HCT116 (cell line): ENCODE data around the gene ABCC10.

ENCODE experiments used
- CTCF ChIP-seq, 3 experiments: fragments of 200-600 bp in 1 of 3; sonication (generic) in 1 of 3; IDR thresholded peaks in 2 of 3; conservative IDR thresholded peaks in 1 of 3; 2 replicates each; pipeline ENCODE4 v1.5.1; 2012 to 2017; ENCODE audit warnings: low read depth in 2 of 3, low read length in 2 of 3, antibody characterized with exemption in 1 of 3, borderline replicate concordance in 1 of 3, control low read depth in 1 of 3, mild to moderate bottlenecking in 1 of 3, mixed read lengths in 1 of 3, mixed run types in 1 of 3, moderate library complexity in 1 of 3; ENCODE audit not compliant: insufficient read depth in 1 of 3
- ELF1 ChIP-seq: IDR thresholded peaks from 2 replicates; pipeline ENCODE4 v1.6.1; 2012; ENCODE audit warnings: low read depth, borderline replicate concordance
- EZH2 ChIP-seq: fragments of 200-600 bp; sonication (generic); IDR thresholded peaks from 2 replicates; pipeline ENCODE4 v1.6.1; 2017; ENCODE audit warnings: antibody characterized with exemption, mixed run types
- POLR2A ChIP-seq: IDR thresholded peaks from 2 replicates; pipeline ENCODE4 v1.7.0; 2011; ENCODE audit warnings: borderline replicate concordance; ENCODE audit not compliant: insufficient read depth, insufficient read length; ENCODE audit errors: extremely low read depth
- POLR2AphosphoS5 ChIP-seq: IDR thresholded peaks from 2 replicates; pipeline ENCODE4 v1.6.1; 2011; ENCODE audit warnings: mild to moderate bottlenecking, low read depth, low read length, moderate library complexity
- SIN3A ChIP-seq: IDR thresholded peaks from 2 replicates; pipeline ENCODE4 v1.6.1; 2012; ENCODE audit warnings: low read depth
- TCF7L2 ChIP-seq: IDR thresholded peaks from 2 replicates; pipeline ENCODE4 v1.7.0; 2011; ENCODE audit warnings: borderline replicate concordance, inconsistent platforms; ENCODE audit not compliant: insufficient read depth, insufficient read length; ENCODE audit errors: extremely low read depth
- TF ChIP-seq, protein P1 (sequence below): IDR thresholded peaks from 2 replicates; pipeline ENCODE4 v1.6.1; 2012

DNA sequence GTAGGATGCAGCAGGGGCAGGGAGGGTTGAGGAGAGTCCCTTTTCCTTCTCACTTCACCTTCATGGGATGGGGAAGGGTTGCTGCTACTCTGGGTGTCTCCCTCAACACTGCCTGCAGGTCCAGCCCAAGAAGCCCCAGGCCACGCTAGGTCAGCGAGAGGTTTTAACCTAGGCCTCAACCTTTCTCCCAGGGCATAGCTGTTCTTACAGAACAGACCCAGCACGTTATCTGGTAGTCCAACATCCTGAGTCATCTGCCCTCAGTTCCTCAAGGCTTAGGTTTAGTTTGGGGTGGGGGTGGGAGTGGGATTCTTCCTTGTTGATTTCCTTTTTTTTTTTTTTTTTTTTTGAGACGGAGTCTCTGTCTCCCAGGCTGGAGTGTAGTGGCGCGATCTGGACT lies 67.0 kb downstream of the ABCC10 start:
- TF ChIP-seq CTCF (IDR thresholded peaks at IDR 0.05 in 2 of 3, conservative IDR thresholded peaks at IDR 0.05 in 1 of 3; ENCODE audit: borderline replicate concordance in 1 of 3, insufficient read depth in 1 of 3, low read depth in 2 of 3, low read length in 2 of 3): no peak
- no peak for TF ChIP-seq TCF7L2
- no peak for TF ChIP-seq POLR2A
- no peak for TF ChIP-seq EZH2
- no peak for TF ChIP-seq ELF1
- TF ChIP-seq SIN3A: no peak
- TF ChIP-seq POLR2AphosphoS5: no peak
- TF ChIP-seq, protein P1, sequence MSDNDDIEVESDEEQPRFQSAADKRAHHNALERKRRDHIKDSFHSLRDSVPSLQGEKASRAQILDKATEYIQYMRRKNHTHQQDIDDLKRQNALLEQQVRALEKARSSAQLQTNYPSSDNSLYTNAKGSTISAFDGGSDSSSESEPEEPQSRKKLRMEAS: no peak
